Myocyte (in vitro differentiated cells): ENCODE results near the gene ERVH48-1. TPM values are rescaled to one million over a fixed set of nuclear protein-coding genes. Genes with fewer than 3 reads are reported as not detected.
A peak's percentile ranks its signal among the peaks of the same experiment; 100 is the strongest.
"Not testable (repeated sequence)": the region's sequence is repeated elsewhere in the genome, so short reads cannot be mapped to it uniquely, and the experiment has no call there.

Experiments
- DNase-seq: peaks from one replicate; pipeline ENCODE4 v3.0.0-alpha.2; 2012; ENCODE audit warnings: low read depth
- microRNA-seq: library from miRNA; unstranded; fragments of <30 nt; microRNA quantifications from one replicate; pipeline ENCODE4, GENCODE V29; 2016
- total RNA-seq: library from RNA; depleted of rRNA; stranded (reverse); fragments of >200 nt; gene quantifications from 2 replicates; pipeline ENCODE4 v1.2.3, GENCODE V29; 2014

The ERVH48-1 gene
- total RNA-seq, 1 donor from 2014 or later, result not detected

GRCh38 chr21:42908484-42908883 is 16.9 kb downstream of the ERVH48-1 start:
- DNase-seq, result not testable (repeated sequence)

DNA sequence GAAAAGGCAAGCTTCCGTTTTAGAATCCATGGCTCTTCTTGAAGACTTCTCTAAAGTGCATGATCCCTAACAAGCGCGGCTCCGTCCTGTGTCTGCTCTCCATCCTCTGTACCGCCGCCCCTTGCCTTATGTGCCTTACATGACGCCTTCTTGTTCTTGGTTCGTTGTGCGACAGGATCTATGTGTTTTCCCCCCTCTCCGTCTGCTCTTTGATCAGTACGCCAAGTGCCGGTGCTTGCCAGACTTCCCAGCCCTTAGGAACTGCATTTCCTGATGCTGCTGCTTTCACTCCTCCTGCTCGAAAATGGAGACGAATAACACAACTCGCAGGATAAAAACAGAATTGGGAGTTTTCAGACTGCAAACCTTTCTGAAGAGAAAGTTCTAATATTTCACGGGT is 19.2 kb downstream of the ERVH48-1 start:
- no peak for DNase-seq

- no peak for DNase-seq
These were observed 20.2 kb downstream of the ERVH48-1 start for GRCh38 chr21:42905195-42905594.

- DNase-seq, result no peak
These were observed 21.6 kb downstream of the ERVH48-1 start for GRCh38 chr21:42903817-42904216.

- no peak for DNase-seq
These were observed 25.0 kb downstream of the ERVH48-1 start for GRCh38 chr21:42900446-42900845.

GRCh38 chr21:42892931-42893755 is 32.3 kb downstream of the ERVH48-1 start, which contains the start of gene NDUFV3:
Gene NDUFV3 (plus strand): TSS chr21:42893309. CDS start chr21:42893334, 25 bp downstream.
- peak; percentile 99 for DNase-seq

DNA sequence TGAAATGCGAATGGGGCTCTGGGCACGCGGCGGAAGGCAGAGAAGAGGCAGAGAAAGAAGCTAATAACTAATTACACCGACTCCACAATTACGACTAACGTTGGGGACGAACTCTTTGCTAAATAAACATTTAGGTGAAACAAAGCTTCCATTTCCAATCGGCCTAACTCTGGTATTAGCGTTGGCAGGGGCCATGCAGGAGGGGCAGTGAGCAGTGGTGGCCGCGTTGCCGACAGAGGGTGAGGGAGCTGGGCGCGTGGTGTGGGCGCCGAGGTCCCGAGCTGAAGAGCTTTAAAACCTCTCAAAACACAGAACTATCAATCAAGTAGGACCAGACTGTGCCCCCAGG is 32.9 kb downstream of the ERVH48-1 start:
- no peak for DNase-seq

DNA sequence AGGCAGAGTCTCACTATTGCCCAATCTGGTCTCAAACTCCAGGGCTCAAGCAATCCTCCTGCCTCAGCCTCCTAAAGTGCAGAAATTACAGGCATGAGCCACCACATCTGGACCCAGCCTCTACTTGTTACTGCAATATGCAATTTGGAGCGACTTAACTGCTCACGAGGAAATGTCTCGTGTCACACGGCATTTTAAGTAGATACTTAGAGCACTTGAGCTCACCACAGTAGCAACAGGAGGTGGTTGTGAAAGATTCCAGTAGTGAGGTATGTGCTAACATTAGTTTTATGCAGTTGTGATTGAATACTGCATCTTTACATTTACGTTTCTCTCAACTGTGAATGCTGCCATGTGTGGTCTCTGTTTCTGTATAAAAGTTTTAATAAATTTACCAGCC is 38.1 kb downstream of the ERVH48-1 start:
- no peak for DNase-seq

DNA sequence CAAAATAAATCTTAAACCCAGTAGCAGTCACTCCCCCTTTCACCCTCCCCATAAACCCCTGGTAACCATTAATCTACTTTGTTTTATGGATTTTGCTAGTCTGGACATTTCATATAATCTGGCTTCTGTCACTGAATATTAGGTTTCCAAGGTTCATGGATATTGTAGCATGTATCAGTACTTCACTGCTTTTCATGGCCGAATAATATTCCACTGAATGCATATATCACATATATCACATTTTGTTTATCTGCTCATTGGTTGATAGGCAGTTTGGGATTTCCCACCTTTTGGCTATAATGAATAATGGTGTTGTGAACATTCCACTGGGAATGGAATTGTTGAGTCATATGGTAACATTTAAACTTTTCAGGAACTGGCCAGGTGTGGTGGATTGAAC is 41.5 kb downstream of the ERVH48-1 start:
- no peak for DNase-seq

GRCh38 chr21:42880352-42880751 is 45.1 kb downstream of the ERVH48-1 start:
- no peak for DNase-seq

- peak; percentile 97 for DNase-seq
These were observed 46.2 kb downstream of the ERVH48-1 start, which contains the start of gene WDR4 for GRCh38 chr21:42878993-42879787. Gene WDR4 (minus strand): TSS chr21:42879539. CDS start chr21:42879495, 44 bp downstream.

- no peak for DNase-seq
These were observed 46.8 kb downstream of the ERVH48-1 start for GRCh38 chr21:42878678-42878992.

DNA sequence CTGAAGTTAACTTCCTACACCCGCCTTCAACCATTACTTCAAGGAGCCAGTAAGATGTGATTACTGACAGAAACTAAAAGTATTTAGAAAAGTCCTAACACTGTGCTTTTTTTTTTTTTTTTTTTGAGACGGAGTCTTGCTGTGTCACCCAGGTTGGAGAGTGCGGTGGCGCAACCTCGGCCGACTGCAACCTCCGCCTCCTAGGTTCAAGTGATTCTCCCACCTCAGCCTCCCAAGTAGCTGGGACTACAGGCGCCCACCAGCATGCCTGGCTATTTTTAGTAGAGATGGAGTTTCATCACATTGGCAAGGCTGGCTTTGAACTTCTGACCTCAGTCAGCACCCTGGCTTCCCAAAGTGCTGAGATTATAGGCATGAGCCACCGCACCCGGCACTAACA is 49.6 kb downstream of the ERVH48-1 start:
- not testable (repeated sequence) for DNase-seq

GRCh38 chr21:42873096-42873495 is 52.3 kb downstream of the ERVH48-1 start:
- DNase-seq, result no peak

DNA sequence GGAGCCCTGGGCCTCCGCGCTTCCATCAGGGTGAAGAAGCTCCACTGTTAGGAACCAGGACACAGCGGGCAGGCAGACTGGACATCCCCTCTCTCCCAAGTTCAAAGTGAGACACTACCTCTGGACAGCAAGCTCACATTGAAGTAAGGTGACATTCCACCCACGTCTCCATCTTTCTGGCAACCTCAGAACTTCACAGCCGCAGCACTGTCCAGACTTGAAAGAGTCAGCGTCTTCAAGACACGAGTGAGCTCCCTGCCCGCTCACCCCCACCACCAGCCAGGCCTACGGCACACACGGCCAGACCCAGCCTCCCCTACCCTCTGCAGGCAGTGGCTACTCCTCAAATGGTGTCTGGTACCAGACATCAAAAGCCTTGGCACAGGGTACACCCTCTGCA is 57.2 kb downstream of the ERVH48-1 start:
- no peak for DNase-seq

Small RNA genes lying within 50 kb of the gene (microRNA-seq; reads per million reads assigned to microRNA genes)
- not detected for gene MIR5692B

Other genes with a start within 250 kb of the ERVH48-1 start
- gene WDR4, start 46.1 kb downstream of the ERVH48-1 start, total RNA-seq, result 7.5 and 8.7 TPM in 2 replicates
- 40.7 and 44.0 TPM in 2 replicates for gene NDUFV3, start 32.3 kb downstream of the ERVH48-1 start, total RNA-seq
- 16.5 and 18.4 TPM in 2 replicates for gene PKNOX1, start 48.9 kb upstream of the ERVH48-1 start, total RNA-seq
- gene CBS, start 150.2 kb upstream of the ERVH48-1 start, total RNA-seq, result 15.8 and 20.0 TPM in 2 replicates
- gene U2AF1, start 181.9 kb upstream of the ERVH48-1 start, total RNA-seq, result 17.9 and 18.3 TPM in 2 replicates
- gene CRYAA, start 243.4 kb upstream of the ERVH48-1 start, total RNA-seq, result not detected in 2 replicates